T-helper 1 cell treated with Interleukin-12 subunit alpha and Interleukin-12 subunit beta and Interleukin-4 antibody, amounts not matched to agents 30 ng/mL and 1 ng/mL, for 36 hours (primary cell): ENCODE measurements around the gene MT1X. TPM values are rescaled to one million over a fixed set of nuclear protein-coding genes. Genes with fewer than 3 reads are reported as not detected.
"Not testable (repeated sequence)": the region's sequence is repeated elsewhere in the genome, so short reads cannot be mapped to it uniquely, and the experiment has no call there.

ENCODE experiments used
- intact Hi-C: fragments of 100-400 bp; cut with micrococcal nuclease; formaldehyde crosslinking; loops from one replicate; pipeline ENCODE4 v1.15.1; 2024
- total RNA-seq: library from RNA; stranded (reverse); gene quantifications from 2 replicates; pipeline ENCODE4 v1.2.3, GENCODE V29; 2022

Gene MT1X
- total RNA-seq, 1 donor from 2014 or later, result 74.7 TPM

DNA sequence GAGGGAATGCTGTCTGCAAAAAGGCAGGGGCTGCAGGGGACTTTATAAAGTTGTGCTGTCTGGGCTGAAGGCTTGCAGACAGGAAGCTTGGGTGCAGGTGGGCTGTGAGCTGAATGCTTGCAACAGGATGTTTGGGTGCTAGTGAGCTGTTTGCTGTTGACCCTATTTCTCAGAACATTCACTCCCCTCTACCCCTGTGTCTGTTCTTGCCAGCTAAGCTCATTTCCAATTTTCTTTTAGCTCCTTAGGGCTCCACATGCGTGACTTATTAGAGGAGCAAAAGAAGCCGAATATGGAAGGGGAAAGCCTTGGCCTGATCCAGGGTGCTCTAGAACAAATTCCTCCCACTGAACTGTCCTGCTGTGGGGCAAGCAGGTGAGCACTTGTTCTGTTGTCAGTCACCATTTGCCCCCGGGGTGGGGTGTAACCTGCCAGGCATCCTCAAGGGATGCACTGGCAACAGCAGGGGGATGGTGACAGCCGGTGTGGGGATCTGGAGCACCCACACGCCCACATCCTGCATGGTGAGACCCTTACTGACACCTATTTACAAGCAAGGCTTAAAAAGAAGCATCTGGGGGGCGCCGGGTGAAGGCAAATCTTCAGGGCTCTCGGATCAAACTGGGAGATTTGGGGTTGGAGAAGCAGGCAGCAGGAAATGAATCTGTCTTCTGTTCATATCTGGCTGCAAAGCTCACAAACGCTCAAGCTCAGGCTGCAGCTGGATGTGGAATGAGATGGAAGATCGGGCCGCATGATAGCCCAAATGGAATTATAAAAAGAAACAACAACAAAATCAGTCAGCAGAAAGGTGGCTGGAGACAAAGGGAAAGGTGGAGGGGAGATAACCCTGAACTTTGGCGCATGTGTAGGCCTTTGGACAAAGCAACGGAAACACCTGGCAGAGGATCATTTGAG is 26.5 kb downstream of the MT1X start:
- intact Hi-C loops, result loop anchor here (10.0 kb wide), 2 partner anchors 764 to 1244 kb away; no protein-coding TSS in a partner anchor

- intact Hi-C loops, result loop anchor here (10.0 kb wide), 2 partner anchors 765 to 1245 kb away; no protein-coding TSS in a partner anchor
Observed at GRCh38 chr16:56709443-56710040, 27.3 kb downstream of the MT1X start.

- intact Hi-C loops, result no loop called here
Observed at GRCh38 chr16:56710181-56710737, 28.0 kb downstream of the MT1X start.

DNA sequence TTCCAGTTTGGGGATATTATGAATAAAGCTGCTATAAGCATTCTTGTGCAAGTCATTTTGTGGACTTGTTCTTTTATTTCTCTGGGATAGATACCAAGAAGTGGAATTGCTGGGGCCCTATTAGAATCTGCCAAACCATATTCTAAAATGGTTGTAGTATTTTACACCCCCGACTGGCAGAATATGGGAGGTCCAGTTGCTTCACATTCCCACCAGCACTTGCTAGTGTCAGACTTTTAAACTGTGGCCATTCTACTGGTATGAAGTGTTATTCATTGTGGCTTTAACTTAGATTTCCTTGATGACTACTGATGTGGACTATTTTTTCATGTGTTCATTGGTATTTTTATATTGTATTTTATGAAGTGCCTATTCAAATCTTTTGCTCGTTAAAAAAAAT is 29.6 kb downstream of the MT1X start:
- intact Hi-C loops, result no loop called here

DNA sequence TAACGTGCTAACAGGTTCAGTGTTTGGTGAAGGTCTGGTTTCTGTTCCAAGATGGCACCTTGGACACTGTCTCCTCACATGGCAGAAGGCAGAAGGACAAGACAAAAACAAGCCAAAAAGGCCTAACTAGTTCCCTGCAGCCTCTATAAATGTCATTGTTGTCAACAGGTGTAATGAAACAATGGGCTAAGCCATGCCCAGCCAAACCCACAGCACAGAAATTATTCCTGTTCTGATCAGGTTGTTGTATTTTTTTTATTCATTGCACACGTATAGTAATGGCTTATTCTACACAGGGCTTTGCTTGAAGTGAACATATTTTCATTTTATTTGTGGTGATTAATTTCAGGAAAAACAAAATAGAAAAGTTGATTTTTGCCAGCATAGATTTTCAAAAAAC is 31.5 kb downstream of the MT1X start:
- intact Hi-C loops, result no loop called here

GRCh38 chr16:56715126-56715525 is 32.9 kb downstream of the MT1X start:
- intact Hi-C loops, result no loop called here

DNA sequence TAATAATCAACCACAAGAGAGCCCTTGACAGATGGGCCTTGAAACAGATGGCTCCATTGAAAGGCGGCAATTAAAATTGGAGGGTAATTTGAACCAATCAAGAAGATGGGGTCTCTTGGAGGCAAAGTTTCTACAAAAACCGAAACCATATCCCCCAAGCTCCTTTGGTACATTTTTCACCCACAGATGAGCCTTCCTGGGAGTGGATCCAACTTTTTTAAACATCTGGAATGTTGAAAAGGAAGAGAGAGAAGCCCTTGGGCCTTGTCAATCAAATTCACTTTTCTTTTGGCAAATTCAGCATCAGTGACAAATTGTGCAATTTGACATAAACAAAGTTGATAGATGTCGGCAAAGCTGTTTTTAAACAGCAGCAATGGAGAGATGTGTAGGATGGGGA is 34.5 kb downstream of the MT1X start:
- intact Hi-C loops, result no loop called here

- intact Hi-C loops, result not testable (repeated sequence)
Observed at GRCh38 chr16:56717532-56717931, 35.3 kb downstream of the MT1X start.

GRCh38 chr16:56722200-56722842 is 40.1 kb downstream of the MT1X start:
- intact Hi-C loops, result no loop called here

DNA sequence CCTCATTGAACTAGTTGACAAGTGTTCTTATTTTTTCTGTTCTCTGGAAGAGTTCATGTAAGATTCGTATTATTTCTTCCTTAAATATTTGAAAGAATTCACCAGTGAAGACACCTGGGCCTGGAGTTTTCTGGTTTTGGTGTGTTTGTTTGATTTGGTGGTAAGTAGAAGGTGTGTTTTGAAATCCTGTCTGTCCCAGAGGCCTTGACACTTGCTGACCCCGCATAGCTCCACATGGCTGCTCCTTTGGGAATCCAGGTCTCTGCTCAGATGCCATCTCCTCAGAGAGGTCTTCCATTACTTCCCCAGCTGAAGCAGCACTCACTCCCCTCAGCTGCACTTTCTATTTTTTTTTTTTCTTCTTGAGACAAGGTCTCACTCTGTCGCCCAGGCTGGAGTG is 41.9 kb downstream of the MT1X start:
- intact Hi-C loops, result no loop called here

DNA sequence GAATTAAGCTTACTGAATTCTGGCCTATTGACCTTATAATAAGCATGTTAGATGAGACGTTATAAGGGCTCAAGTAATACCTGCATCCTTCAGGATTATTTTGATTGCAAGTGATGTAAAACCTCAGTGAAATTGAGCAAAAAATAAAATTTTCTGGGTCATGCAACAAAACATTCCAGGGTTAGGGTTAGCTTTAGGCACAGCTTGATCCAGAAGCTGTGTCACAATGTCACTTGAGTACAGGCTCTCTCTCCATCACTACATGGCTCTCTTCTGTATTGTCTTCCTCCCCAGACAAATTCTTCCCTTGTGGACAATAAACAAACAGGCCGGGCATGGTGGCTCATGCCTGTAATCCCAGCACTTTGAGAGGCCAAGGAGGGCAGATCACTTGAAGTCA is 44.0 kb downstream of the MT1X start:
- intact Hi-C loops, result no loop called here

DNA sequence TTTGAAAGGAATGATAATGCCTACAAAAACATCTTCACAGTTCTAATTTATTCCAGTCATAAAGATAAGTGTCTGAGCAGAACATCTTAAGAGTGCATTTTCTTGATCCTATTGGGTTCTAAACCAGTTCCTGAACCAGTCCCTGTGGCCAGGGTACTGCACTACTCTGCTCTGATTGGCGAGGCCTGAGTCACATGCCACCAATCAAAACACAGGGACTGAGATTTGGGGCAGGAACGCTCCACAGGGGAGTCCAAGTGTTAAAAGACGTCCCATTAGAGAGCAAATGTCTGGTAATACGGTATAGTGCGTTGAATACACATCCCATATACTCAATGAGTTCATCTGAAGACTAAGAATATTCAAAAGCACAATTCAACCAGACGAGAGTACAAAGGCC is 44.7 kb downstream of the MT1X start:
- intact Hi-C loops, result no loop called here

- intact Hi-C loops, result no loop called here
Observed at GRCh38 chr16:56728027-56728426, 45.8 kb downstream of the MT1X start.

DNA sequence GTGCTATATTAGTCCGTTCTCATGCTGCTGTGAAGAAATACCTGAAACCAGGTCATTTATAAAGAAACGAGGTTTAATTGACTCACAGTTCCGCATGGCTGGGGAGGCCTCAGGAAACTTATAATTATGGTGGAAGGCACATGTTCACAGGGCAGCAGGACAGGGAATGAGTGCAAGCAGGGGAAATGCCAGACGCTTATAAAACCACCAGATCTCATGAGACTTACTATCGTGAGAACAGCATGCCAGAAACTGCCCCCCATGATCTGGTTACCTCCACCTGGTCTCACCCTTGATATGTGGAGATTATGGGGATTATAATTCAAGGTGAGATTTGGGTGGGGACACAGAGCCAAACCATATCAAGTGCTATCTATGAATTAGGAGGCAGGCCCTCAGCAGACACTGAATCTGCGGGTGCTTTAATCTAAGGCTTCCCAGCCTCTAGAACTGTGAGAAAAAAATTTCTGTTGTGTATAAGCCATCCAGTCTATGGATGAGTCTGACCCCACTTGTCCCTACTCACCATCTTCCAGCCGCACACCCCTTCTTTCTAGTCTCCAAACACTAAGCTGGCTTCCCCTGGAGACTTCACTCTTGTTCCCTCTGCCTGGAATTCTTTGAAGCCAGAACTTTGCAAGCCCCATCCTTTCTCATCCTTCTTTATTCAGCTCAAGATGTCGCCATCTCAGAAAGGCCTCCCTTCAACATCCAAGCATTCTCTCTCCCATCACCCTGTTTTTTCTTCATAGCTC is 46.9 kb downstream of the MT1X start:
- intact Hi-C loops, result no loop called here

DNA sequence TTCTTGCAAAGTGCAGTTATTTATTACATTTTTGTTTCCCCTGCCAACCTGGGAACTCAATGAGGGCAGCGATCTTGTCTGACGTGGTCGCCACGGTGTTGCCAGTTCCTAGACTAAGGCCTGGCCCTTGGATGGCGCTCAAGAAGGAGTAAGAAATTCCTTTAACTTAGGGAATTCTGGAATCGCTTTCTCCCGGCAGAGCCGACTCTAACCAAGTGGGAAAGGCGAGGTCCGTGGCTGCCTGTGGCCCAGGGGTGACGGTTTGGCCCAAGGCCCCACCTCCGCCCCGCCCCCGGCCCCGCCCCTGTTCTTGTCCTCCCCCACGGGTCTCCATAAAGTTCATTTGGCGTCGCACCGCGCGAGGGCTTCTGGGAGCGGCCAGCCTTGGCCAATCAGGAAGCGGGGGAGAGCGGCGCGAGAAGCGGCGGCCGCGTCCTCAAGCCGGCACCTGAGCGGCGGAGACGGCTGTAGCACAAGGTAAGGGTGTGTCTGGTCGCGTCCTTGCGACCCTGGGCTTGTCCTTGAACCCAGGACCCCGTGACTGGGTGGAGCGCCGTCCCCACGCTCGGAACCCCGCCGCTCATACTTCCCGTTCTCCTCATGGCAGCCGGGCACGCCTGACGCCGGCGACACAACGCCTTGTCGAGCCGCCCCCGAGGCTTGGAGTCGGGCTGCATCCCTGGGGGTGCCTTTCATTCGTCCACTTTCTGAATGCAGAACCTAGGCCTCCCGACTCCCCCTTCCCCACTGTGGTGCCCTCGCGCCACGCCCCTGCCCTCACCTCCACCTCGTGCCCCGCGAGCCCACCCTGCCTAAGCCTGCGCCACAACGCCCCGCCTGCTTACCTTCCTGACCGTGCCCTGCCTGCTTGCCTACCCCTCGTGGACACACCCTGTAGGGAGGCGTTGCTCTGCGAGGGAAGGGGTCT is 47.7 kb downstream of the MT1X start, which contains the start of gene NUP93:
NUP93 (plus strand) TSS at position 395 of the 928 bp plus-strand sequence. CDS start 18,119 bp downstream, outside the sequence.
- intact Hi-C loops, result loop anchor here (1.0 to 5.0 kb wide), 8 partner anchors 28 to 457 kb away; partner anchors contain the start of genes HERPUD1, MT1X, MT2A and NUDT21

DNA sequence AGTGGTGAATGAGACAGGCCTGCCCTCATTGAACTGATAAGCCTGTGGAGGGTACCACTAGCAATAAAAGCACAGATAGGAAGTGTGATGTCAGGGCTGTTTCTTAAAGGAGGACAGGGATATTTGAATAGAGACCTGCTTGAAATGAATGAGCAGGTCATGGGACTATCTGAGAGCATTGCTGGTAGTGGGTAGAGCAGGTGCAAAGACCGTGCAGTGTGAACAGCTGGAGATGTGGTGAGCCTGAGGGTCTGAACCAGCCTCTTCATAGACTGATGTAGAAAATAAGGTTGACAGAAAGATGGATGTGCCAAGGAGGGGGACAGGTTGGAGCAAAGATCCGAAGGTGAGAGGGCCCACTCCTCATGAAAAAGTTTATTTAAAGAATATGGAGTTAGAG is 50.1 kb downstream of the MT1X start:
- intact Hi-C loops, result loop anchor here (5.0 kb wide), 2 partner anchors 200 to 455 kb away; partner anchors contain the start of genes HERPUD1, PSME3IP1 and RSPRY1

DNA sequence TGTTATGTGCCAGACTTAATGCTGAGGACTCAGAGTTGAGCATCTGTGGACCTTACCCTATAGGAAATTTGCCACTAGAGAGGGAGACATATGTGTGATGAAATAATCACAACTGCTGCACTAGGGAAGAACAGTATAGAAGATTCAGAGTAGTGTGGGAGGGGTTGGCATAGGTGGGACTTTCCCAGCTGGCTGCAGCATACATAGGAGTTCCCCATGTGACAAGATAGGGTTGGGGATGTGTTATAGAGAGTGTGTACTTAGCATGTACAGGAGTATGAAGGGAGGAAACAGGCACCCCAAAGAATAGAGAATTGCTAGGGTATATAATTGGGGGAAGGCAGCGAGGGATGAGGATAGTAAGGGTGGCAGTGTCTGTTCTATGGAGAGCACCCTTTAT is 50.6 kb downstream of the MT1X start:
- intact Hi-C loops, result loop anchor here (5.0 kb wide), 2 partner anchors 199 to 454 kb away; partner anchors contain the start of genes HERPUD1, PSME3IP1 and RSPRY1
